Kidney glomerular epithelial cell (primary cell): ENCODE results near the gene GOSR1.
"Not testable (repeated sequence)": the region's sequence is repeated elsewhere in the genome, so short reads cannot be mapped to it uniquely, and the experiment has no call there.

Experiments used
- DNase-seq: peaks from one replicate; lab custom pipeline; 2025; lab: John Stamatoyannopoulos, UW

GOSR1 gene

GRCh38 chr17:30547778-30548573 lies 70.8 kb downstream of the GOSR1 start:
- DNase-seq: no peak

- DNase-seq: not testable (repeated sequence)
These were observed 72.0 kb downstream of the GOSR1 start for GRCh38 chr17:30549181-30549580.

- DNase-seq: no peak
These were observed 72.8 kb downstream of the GOSR1 start for GRCh38 chr17:30549864-30550511.

GRCh38 chr17:30550512-30551273 lies 73.5 kb downstream of the GOSR1 start:
- no peak for DNase-seq

DNA sequence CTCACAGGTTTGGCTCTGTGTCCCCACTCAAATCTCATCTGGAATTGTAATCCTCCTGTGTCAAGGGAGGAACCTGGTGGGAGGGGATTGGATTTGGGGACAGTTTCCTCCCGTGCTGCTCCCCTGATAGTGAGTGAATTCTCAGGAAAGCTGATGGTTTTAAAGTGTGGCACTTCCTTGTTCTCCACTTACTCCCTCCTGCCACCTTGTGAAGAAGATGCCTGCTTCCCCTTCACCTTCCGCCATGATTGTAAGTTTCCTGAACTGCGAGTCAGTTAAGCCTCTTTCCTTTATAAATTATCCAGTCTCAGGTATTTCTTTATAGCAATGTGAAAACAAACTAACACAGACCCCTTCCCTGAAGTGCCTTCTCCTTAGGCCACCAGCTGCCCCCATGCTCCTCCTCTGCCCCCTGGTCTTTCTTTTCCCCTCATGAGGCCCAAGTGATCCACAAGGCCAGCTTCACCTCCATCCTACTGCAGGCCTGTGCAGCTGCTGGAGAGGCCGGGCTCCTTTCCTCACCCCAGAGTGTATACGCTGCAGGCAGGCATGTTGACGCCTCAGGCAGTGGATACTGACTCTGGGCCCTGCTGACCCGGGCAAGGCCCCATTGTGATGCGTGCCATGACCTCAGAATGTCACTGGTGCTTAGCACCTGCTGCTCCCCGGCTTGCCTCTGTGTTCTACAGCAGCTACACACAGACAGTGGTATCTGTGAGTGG lies 74.2 kb downstream of the GOSR1 start:
- not testable (repeated sequence) for DNase-seq

DNA sequence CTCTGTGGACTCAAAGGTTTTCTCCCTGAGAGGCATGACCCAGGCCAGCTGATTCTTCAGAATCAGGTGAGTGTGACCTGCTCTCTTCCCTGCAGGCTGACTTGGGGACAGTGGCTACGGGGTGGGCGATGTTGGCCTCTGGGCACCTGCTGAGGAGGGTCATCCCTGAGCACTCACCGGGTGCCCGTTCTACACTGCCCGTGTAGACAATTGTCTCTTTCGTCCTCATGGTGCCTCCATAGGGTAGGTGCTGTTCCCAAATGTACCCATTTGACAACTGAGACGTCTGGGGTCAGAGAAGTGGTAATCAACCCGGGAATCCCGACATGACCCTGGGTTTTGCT lies 74.8 kb downstream of the GOSR1 start:
- DNase-seq: no peak

DNA sequence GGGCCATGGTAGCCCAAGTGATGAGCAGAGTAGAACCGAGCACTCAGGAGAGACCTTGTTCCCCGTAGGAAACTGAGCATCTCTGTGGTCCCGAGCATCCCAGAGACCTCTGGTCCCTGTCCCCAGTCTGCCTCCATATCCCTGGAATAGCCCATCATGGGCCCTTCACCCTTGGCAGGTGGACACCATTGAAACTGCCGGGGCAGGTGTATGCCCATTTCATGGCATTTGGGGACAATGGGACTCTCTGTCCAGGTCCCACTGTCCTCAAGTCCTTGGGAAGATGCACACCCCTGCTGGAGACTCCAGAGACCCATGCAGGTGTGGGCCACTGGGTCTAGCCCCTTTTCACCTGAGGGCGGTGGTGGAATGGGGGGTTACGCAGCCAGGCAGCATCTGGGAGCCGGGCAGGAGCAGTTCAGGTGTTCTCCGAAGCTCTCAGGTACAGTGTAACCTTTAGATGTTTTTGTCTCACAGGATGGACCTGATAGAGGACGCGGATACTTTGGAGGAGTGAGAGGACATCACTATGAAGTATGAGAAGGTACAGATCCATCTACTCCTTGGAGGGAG lies 75.9 kb downstream of the GOSR1 start:
- no peak for DNase-seq

DNA sequence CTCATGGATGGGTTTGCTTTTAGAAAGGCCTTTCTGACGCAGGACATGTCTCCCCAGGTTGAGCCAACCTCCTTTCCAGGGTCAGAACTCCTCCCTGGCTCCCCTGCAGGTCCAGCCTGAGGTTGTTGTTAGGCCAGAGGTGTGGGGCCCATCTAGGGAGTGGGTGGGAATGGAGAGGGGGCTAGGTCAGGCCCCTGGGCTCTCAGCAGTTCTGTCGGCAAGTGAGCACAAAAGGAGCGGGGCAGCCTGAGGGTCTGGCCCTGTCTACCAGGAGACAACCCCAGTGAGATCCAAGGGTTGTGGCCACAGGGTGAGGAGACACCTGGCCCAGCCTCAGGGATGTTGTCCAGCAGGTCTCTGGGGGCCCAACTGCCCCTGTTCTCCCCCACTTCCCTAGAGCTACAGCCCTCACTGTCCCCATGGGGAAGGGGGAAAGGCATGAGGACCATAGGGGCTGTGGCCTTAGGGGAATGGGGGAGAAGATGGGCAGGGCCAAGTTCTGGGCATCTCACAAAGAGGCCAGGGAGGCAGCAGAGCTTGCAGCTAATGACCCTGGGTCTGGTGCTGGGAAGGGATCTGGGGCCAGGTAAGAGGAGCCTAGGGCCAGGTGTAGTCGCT lies 76.7 kb downstream of the GOSR1 start:
- DNase-seq: not testable (repeated sequence)

DNA sequence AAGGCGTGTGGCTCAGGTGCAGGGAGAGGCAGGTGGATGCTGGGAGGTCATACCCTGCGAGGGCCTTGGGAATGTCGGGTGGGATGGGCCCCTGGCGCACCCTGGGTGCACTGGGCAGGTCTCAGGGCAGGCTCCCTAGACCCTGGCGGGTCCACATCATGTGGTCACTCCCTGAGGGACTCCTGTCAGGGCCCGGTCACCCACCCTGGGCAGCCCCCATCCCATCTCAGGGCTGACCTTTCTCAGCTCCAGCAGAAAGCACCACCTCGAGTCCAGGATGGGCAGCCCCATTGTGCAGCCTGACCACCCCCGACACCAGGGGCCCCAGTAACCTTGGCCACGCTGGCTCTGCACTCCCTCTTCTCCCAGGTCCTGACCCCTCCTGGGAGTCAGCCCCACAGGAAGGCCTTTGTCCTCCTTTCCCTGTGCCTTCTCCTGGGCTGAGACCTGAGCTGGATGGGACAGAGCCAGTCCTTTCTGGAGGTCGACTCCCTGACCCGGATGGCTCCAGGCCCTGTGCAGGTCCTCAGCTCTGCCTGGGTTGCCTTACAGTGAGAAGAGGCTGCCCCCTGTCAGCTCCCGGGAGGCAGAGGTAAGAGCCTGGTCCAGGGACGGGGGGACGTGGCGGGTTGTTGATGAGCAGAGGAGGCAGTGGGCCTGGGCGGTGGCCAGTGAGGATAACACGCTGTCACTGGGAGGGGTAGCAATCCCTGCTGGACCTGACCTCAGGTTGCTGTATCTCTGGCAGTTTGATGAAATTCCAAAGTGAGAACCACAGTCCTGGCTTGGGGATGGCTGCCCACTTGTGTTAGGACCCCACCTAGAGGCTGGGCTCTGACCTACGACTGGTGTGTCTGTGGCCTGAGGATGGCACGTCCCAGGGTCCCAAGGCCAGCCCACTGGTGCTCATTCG lies 77.9 kb downstream of the GOSR1 start:
- no peak for DNase-seq

GRCh38 chr17:30555942-30556341 lies 78.7 kb downstream of the GOSR1 start:
- no peak for DNase-seq

DNA sequence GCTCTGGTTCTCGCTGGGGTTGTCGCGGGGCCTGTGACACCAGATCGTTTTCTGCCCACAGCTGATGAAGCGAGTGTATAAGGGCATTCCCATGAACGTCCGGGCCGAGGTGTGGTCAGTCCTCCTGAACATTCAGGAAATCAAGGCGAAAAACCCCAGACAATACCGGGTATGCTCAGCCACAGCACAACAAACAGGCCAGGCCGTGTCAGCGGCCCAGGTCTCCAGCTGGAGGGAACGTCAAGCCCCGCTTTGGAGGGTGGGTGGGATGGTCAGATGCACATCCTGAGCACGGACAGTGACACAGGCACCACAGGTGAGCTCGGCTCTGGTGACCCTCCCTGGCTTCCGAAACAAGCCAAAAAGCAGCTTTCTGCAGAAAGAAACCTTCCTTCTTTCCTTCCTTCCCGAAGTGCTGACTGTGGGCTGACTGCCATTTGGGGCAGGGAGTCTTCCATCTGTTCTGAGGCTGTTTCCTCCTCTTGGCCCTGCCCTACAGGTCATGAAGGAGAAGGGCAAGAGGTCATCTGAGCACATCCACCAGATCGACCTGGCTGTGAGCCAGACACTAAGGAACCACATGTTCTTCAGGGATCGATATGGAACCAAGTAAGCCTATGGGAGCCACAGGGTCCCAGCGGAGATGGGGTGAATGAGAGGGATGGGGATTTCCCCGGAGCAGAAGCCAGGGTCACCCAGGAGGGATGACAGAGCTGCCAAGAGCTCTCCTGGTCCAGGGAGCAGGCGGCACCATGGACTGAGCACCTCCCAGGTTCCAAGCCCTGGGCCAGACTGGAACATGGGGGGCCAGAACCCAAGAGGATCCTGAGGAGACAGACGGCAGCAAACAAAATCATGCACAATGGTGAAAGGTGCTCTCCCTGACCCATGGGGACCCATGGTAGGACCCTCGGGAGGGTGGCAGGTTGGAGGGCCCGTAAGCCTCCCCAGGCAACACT lies 79.4 kb downstream of the GOSR1 start:
- no peak for DNase-seq

DNA sequence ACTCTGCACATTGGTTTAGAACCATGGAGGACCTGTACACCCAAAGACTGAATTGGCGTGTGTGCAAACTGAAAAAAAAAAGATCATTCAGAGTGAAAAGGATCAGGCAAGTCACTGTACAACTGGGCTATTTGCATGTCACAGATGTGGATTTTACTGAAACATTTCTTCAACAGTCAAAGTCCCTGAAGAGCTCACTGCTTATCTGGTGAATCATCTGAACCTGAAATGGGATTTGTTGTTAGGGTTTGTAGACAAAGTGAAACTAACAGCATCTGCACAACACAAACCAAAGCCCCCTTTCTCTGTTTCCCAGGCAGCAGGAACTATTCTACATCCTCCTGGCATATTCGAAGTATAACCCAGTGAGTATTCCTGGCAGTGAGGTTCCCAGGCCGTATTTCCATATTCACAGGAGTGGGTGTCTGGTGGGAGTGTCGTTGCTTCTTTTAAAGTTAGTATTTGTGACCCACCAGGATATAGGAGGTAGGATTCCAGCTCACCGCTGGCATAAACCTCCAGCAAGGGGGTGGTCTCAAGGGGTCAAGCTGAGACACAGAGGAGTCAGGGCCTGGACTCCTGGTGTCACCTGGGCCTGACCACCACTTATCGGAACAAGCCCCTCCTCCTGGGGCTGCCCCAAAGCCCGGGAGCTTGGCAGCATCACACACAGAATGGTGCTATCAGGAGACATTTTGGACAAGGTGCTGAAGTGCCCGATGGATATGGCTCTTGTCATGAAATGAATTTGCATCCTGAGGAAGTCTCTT lies 80.9 kb downstream of the GOSR1 start:
- no peak for DNase-seq

DNA sequence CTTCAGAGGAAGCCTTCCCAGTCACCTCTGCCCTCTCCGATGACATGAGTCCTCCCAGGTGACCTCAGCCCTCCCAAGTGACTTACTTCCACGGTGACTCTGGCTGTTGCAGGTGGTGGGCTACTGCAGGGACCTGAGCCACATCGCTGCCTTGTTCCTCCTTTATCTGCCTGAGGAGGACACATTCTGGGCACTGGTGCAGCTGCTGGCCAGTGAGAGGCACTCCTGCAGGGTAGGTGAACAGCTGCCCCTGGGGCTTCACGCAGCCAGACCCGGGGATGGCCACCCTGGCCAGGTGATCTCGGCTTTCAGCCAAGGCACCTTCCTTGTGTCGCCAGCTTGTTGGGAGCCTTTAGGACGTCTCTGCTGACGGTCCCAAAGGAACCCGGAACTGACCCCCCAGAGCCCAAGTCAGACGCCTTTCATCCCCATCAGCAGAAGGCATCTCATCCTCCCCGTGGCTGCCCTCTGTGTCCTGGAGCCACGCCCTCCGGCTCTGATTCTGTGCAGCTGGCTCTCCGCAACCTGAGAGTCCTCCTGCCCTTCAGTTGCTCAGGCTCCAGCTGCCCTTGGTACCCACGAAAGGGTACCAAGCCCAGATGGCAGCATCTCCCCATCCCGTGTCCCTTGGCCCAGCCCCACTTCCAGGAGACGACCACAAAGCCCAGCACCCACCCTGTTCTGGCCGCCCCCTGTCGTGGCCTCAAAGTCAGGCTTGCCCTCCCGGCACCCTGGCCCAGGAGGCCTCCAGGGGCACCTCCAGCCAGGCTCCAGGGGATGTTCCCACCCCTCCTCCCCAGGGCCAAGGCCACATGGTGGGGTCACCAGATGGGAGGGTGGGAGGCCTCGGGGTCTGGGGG lies 81.7 kb downstream of the GOSR1 start:
- DNase-seq: no peak

GRCh38 chr17:30559656-30560055 lies 82.4 kb downstream of the GOSR1 start:
- DNase-seq: no peak

- DNase-seq: not testable (repeated sequence)
These were observed 83.2 kb downstream of the GOSR1 start for GRCh38 chr17:30560117-30561026.

- not testable (repeated sequence) for DNase-seq
These were observed 84.6 kb downstream of the GOSR1 start for GRCh38 chr17:30561766-30562165.
